Suprapubic skin (tissue), 4 donors: ENCODE data around the gene TNS3. TPM values are rescaled to one million over a fixed set of nuclear protein-coding genes. Genes with fewer than 3 reads are reported as not detected.

Experiments used
- DNase-seq, 2 donors: peaks; one replicate each; pipeline ENCODE4 v3.0.0-alpha.2; 2019; ENCODE audit warnings: low spot score in 2 of 2
- H3K27ac ChIP-seq: fragments of 200-600 bp; sonication (generic); one replicate; pipeline ENCODE4 v1.5.1; 2019
- H3K27me3 ChIP-seq: fragments of 200-600 bp; sonication (generic); one replicate; pipeline ENCODE4 v1.5.1; 2019
- H3K36me3 ChIP-seq: fragments of 200-600 bp; sonication (generic); one replicate; pipeline ENCODE4 v1.5.1; 2019
- H3K4me1 ChIP-seq: fragments of 200-600 bp; sonication (generic); one replicate; pipeline ENCODE4 v1.5.1; 2019
- H3K4me3 ChIP-seq: fragments of 200-600 bp; sonication (generic); one replicate; pipeline ENCODE4 v1.5.1; 2019; ENCODE audit warnings: mild to moderate bottlenecking
- H3K9me3 ChIP-seq: fragments of 200-600 bp; sonication (generic); one replicate; pipeline ENCODE4 v1.5.1; 2019
- EP300 ChIP-seq: sonication (generic); formaldehyde crosslinking; IDR thresholded peaks from one replicate; pipeline ENCODE4 v1.6.1; 2017; ENCODE audit warnings: antibody characterized with exemption
- POLR2A ChIP-seq, 2 donors: fragments of 450-650 bp; IDR thresholded peaks; one replicate each; pipeline ENCODE4 v1.6.1; 2017; ENCODE audit warnings: antibody characterized with exemption in 2 of 2, mild to moderate bottlenecking in 2 of 2, moderate library complexity in 2 of 2
- POLR2AphosphoS5 ChIP-seq, 3 donors: sonication (generic); formaldehyde crosslinking; IDR thresholded peaks; one replicate each; pipeline ENCODE4 v1.6.1; 2017; ENCODE audit warnings: antibody characterized with exemption in 3 of 3
- WGBS: methylation state at CpG from one replicate; pipeline ENCODE4 v1.1.5; 2018; 5-methylcytosine and 5-hydroxymethylcytosine counted together
- total RNA-seq, 4 donors: library from RNA; depleted of rRNA; stranded (reverse); fragments of >200 nt; gene quantifications; one replicate each; pipeline ENCODE4 v1.1.0, GENCODE V29; 2016
- TF ChIP-seq, protein P1 (sequence below), 2 donors: fragments of 200-600 bp in 1 of 2; fragments of 450-650 bp in 1 of 2; sonication (generic) in 1 of 2; IDR thresholded peaks; one replicate each; pipeline ENCODE4 v1.5.1; 2016 to 2019; ENCODE audit warnings: antibody characterized with exemption in 2 of 2, mild to moderate bottlenecking in 1 of 2, moderate library complexity in 1 of 2

The TNS3 gene
- total RNA-seq, 4 donors from 2014 or later, result 14.3 to 53.0 (median 31.9) TPM

DNA sequence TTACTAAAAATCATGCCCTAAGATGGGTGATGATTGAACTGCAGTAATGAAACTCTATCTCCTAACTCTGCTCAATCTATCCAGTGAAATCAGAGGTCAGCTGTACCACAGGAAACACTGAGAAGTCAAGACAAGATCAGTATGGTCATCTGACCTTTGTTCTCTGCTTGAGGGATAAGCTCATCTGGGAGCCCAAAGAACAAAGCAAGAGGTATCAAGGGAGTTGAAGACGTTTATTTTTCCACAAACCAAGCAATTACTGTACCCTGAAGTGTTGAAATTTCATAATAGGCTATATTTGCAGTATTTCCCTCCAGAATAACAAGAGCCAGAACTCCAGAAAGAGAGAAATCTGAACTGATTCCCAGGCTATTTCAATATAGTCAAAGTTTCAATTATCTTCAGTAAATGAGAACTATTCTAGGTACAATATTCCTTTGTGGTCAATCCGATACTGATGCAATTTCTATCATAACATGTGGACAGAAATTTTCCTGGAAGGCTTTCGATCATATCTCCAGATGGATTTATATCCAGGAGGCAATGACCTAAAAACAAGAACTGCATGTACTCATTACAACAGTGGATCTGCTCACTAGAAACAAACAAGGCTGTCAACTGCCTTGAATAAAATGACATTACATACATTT lies 345.3 kb downstream of the TNS3 start:
- Histone ChIP-seq H3K4me3 (no peak overlapping the region), H3K27ac (no peak overlapping the region), H3K27me3 (no peaks in the 10 kb centered on the region), H3K36me3 (no peaks in the 10 kb centered on the region), H3K9me3 (no peaks in the 10 kb centered on the region), H3K4me1 (peaks cover 25% of the 10 kb centered on the region)
- DNase-seq, result no peak
- WGBS, result 68% methylated on average over 3 of the region's 3 CpGs
- TF ChIP-seq POLR2AphosphoS5 (IDR thresholded peaks at IDR 0.05), result no peak
- no peak for TF ChIP-seq EP300
- TF ChIP-seq, protein P1, sequence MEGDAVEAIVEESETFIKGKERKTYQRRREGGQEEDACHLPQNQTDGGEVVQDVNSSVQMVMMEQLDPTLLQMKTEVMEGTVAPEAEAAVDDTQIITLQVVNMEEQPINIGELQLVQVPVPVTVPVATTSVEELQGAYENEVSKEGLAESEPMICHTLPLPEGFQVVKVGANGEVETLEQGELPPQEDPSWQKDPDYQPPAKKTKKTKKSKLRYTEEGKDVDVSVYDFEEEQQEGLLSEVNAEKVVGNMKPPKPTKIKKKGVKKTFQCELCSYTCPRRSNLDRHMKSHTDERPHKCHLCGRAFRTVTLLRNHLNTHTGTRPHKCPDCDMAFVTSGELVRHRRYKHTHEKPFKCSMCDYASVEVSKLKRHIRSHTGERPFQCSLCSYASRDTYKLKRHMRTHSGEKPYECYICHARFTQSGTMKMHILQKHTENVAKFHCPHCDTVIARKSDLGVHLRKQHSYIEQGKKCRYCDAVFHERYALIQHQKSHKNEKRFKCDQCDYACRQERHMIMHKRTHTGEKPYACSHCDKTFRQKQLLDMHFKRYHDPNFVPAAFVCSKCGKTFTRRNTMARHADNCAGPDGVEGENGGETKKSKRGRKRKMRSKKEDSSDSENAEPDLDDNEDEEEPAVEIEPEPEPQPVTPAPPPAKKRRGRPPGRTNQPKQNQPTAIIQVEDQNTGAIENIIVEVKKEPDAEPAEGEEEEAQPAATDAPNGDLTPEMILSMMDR (IDR thresholded peaks at IDR 0.05), result no peak
- TF ChIP-seq POLR2A (IDR thresholded peaks at IDR 0.05), result no peak

DNA sequence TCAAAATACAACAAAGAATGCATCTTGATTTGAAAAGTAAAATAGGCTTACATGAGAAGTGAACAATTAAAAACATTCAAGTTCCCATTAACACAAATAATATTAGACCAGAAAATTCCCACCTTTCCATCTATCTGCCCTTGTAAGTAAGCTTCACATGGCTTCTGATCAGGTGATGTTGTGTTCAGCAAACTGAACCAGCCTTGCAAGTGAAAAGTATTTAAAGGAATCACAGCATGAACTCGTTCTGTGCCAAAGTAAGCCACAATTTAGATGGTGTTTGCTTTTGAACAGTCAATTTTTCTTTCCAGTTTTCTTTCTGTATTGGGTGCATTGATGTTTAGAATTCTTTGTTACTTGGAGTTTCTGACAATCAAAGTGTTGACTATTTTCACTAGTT lies 347.9 kb downstream of the TNS3 start:
- Histone ChIP-seq H3K9me3 (no peaks in the 10 kb centered on the region), H3K36me3 (no peaks in the 10 kb centered on the region), H3K4me1 (peaks cover 11% of the 10 kb centered on the region), H3K27ac (no peak overlapping the region), H3K4me3 (no peak overlapping the region), H3K27me3 (no peaks in the 10 kb centered on the region)
- TF ChIP-seq, protein P1 (IDR thresholded peaks at IDR 0.05), result no peak
- no peak for TF ChIP-seq POLR2A (IDR thresholded peaks at IDR 0.05)
- no peak for TF ChIP-seq EP300
- TF ChIP-seq POLR2AphosphoS5 (IDR thresholded peaks at IDR 0.05), result no peak
- WGBS, result 78% methylated on average over 1 of the region's 1 CpG
- DNase-seq, result no peak

DNA sequence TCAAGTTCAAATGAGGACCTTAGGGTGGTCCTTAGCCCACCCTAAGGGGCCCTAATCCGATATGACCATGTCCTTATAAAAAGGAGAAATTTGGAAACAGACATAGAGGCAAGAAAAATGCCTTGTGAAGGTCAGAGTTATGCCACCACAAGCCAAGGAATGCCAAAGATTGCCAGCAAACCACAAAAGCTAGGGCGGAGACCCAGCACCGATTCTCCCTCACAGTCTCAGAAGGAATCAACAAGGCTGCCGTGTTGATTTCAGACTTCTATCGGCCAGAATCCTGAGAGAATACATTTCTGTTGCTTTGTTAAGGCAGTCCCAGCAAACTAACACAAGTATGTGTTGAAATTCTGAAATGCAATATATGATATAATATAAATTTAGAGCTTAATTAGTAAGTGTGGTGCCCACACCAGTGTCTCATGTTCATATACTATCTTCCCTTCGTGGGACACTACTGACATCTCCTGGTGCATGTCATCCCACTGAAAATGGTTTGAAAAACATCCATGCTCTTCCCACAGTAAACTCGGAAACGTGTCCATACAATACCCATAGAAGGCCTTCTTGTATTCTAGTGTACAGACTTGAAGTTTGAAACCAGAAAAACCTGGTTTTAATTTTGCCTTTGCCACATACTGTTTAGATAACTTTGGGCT lies 349.0 kb downstream of the TNS3 start:
- H3K36me3 ChIP-seq, result no peaks in the 10 kb centered on the region
- no peak for TF ChIP-seq EP300
- TF ChIP-seq POLR2A (IDR thresholded peaks at IDR 0.05), result no peak
- no peak for TF ChIP-seq POLR2AphosphoS5 (IDR thresholded peaks at IDR 0.05)
- TF ChIP-seq, protein P1 (IDR thresholded peaks at IDR 0.05), result no peak
- no peaks in the 10 kb centered on the region for H3K27me3 ChIP-seq
- no peaks in the 10 kb centered on the region for H3K9me3 ChIP-seq
- H3K4me3 ChIP-seq, result no peak overlapping the region
- H3K27ac ChIP-seq, result no peak overlapping the region
- no peak for DNase-seq
- 62% methylated on average over 8 of the region's 8 CpGs for WGBS
- H3K4me1 ChIP-seq, result peaks cover 4% of the 10 kb centered on the region

DNA sequence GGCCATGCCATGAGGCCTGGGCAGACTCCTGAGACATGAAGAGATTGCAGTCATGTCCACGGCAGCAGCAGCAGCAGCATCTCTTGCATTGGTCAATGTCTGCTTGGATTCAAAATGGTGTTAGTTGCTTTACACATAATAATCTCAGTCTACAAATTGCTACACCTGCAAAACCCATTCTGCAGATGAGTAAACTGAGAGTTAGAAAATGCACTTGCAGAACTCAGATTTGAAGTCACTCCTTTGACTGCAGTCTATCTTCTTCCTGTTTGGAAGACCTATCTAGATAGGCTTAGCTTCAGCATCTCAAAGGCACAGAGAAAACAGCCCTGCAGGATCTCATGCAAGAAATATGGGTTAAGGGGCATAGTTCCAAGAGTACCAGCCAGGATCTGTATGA lies 350.3 kb downstream of the TNS3 start:
- H3K27me3 ChIP-seq, result no peaks in the 10 kb centered on the region
- no peak overlapping the region for H3K4me3 ChIP-seq
- peaks cover 6% of the 10 kb centered on the region for H3K4me1 ChIP-seq
- WGBS, result 100% methylated on average over 1 of the region's 1 CpG
- TF ChIP-seq POLR2AphosphoS5 (IDR thresholded peaks at IDR 0.05), result no peak
- no peak for TF ChIP-seq POLR2A (IDR thresholded peaks at IDR 0.05)
- TF ChIP-seq, protein P1 (IDR thresholded peaks at IDR 0.05), result no peak
- no peak for TF ChIP-seq EP300
- H3K36me3 ChIP-seq, result no peaks in the 10 kb centered on the region
- no peak for DNase-seq
- no peaks in the 10 kb centered on the region for H3K9me3 ChIP-seq
- H3K27ac ChIP-seq, result no peak overlapping the region

DNA sequence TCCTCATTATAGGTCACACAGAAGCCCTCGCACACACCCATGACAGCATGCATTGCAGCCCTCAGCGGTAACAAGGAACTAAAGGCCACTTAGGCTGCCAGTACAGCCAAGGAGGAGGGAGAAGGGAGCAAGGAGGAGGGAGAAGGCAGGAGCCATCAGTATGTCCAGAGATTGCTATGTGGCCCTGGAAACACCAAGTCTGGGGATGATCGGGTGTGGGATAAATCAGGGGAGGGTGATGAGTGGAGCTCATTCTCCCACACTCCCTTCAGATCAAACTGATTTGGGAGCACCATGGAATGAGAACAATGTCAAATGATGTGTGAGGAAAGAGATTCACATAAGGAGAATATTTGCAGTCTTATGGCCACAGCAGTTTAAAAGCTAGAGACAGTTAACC lies 350.9 kb downstream of the TNS3 start:
- TF ChIP-seq POLR2A (IDR thresholded peaks at IDR 0.05) (no peak), POLR2AphosphoS5 (IDR thresholded peaks at IDR 0.05) (no peak), EP300 (no peak)
- TF ChIP-seq, protein P1 (IDR thresholded peaks at IDR 0.05), result no peak
- Histone ChIP-seq H3K4me1 (peaks cover 6% of the 10 kb centered on the region), H3K27me3 (no peaks in the 10 kb centered on the region), H3K4me3 (no peak overlapping the region), H3K36me3 (no peaks in the 10 kb centered on the region), H3K9me3 (no peaks in the 10 kb centered on the region), H3K27ac (no peak overlapping the region)
- no peak for DNase-seq
- WGBS, result 88% methylated on average over 3 of the region's 3 CpGs
